Lung (tissue), 12 donors: ENCODE results near the gene DHX57. TPM values are rescaled to one million over a fixed set of nuclear protein-coding genes. Genes with fewer than 3 reads are reported as not detected.

Experiments
- ATAC-seq: fragments of 200-7000 bp; cut with Tn5 transposase; one replicate; pipeline ENCODE4 v1.9.1; 2020; ENCODE audit warnings: moderate number of reproducible peaks; ENCODE audit not compliant: insufficient read depth, low FRiP score
- DNase-seq, 3 donors: peaks; one replicate each; pipeline ENCODE4 v3.0.0-alpha.2; 2013 to 2017
- H3K27ac ChIP-seq, 2 donors: one replicate each; pipeline ENCODE4 v1.5.1; 2013; ENCODE audit warnings: mild to moderate bottlenecking in 2 of 2, moderate library complexity in 2 of 2, control low read depth in 1 of 2, inconsistent platforms in 1 of 2, low read depth in 1 of 2, low read length in 1 of 2
- H3K27me3 ChIP-seq, 3 donors: one replicate each; pipeline ENCODE4 v1.5.1; 2013; ENCODE audit warnings: low read length in 2 of 3; ENCODE audit not compliant: control insufficient read depth in 3 of 3, insufficient read depth in 3 of 3
- H3K36me3 ChIP-seq, 4 donors: one replicate each; pipeline ENCODE4 v1.5.1; 2013; ENCODE audit warnings: low read length in 4 of 4, mild to moderate bottlenecking in 1 of 4, moderate library complexity in 1 of 4; ENCODE audit not compliant: control insufficient read depth in 4 of 4, insufficient read depth in 4 of 4
- H3K4me1 ChIP-seq, 5 donors: one replicate each; pipeline ENCODE4 v1.5.1; 2013; ENCODE audit warnings: low read length in 5 of 5, mild to moderate bottlenecking in 2 of 5, moderate library complexity in 1 of 5; ENCODE audit not compliant: control insufficient read depth in 5 of 5, insufficient read depth in 5 of 5
- H3K4me3 ChIP-seq: one replicate; pipeline ENCODE4 v1.5.1; 2013; ENCODE audit warnings: mild to moderate bottlenecking, control low read depth, moderate library complexity
- H3K9ac ChIP-seq, 2 donors: one replicate each; pipeline ENCODE4 v1.5.1; 2013; ENCODE audit warnings: low read length in 2 of 2, control low read depth in 1 of 2; ENCODE audit not compliant: insufficient read depth in 1 of 2
- H3K9me3 ChIP-seq, 4 donors: one replicate each; pipeline ENCODE4 v1.5.1; 2013; ENCODE audit warnings: low read length in 3 of 4, mild to moderate bottlenecking in 1 of 4, moderate library complexity in 1 of 4; ENCODE audit not compliant: control insufficient read depth in 4 of 4, insufficient read depth in 3 of 4
- CTCF ChIP-seq: IDR thresholded peaks from 2 replicates; pipeline ENCODE4 v1.5.1; 2012; ENCODE audit warnings: mild to moderate bottlenecking; ENCODE audit errors: control extremely low read depth, extremely low read depth
- WGBS, 2 donors: extraction: QIAGEN DNeasy Blood & Tissue Kit; methylation state at CpG; one replicate each; pipeline ENCODE4 v1.1.7; 2013; 5-methylcytosine and 5-hydroxymethylcytosine counted together
- polyA plus RNA-seq, 2 donors: library from polyadenylated mRNA; stranded (reverse); fragments of 200-250 nt; gene quantifications; one replicate each; pipeline ENCODE4 v1.2.1, GENCODE V29; 2013
- total RNA-seq, 2 donors: library from RNA; depleted of rRNA in 1 of 2; stranded (reverse); fragments of >200 nt in 1 of 2; gene quantifications; one replicate each; pipeline ENCODE4 v1.2.1, GENCODE V29; 2014 to 2021
- donor health status: control.
- donor health status: control.
- donor health status: Bipolar disorder and iron deficiency.
- donor health status: healthy.
- donor health status: DM: yes; HTN: yes; CAD: no.

The DHX57 gene
- total and polyA plus RNA-seq, 4 donors = 6.2 to 33.6 (median 13.0) TPM

GRCh38 chr2:38900726-38901125 lies 25.0 kb upstream of the DHX57 start:
- no peaks in the 10 kb centered on the region for H3K36me3 ChIP-seq
- 78 to 91% methylated on average over 1 of the region's 1 CpG for WGBS, 2 donors
- no peak for TF ChIP-seq CTCF
- H3K9ac ChIP-seq = no peak overlapping the region
- no peaks in the 10 kb centered on the region for H3K9me3 ChIP-seq
- ATAC-seq = no peak
- DNase-seq = no peak
- H3K27ac ChIP-seq = no peak overlapping the region
- no peaks in the 10 kb centered on the region for H3K27me3 ChIP-seq
- no peak overlapping the region for H3K4me3 ChIP-seq
- H3K4me1 ChIP-seq = no peaks in the 10 kb centered on the region

- Histone ChIP-seq H3K27me3 (no peaks in the 10 kb centered on the region), H3K9me3 (no peaks in the 10 kb centered on the region), H3K4me1 (no peaks in the 10 kb centered on the region), H3K36me3 (no peaks in the 10 kb centered on the region), H3K27ac (no peak overlapping the region), H3K4me3 (no peak overlapping the region), H3K9ac (no peak overlapping the region)
- DNase-seq (no peak), ATAC-seq (no peak)
- 88% methylated on average over 5 of the region's 5 CpGs for WGBS, 2 donors
- TF ChIP-seq CTCF = no peak
Measured at GRCh38 chr2:38898256-38898655, 22.5 kb upstream of the DHX57 start.

DNA sequence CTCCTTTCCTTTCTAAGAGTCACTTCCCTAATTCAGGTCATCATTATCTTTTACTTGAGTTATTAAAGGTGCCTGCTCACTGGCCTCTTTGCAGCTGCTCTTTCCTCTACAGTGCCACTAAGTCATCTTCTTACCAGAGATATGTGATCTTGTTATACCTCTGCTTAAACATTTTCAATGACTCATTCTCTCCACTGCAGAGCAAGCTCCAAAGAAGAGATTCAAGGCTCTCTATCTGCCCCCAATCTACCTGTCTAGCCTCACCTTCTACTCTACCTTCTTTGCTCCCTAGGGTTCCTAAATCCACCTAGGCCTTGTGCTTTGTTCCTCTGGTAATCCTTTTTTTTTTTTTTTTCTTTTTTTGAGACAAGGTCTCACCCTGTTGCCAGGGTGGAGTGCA lies 17.1 kb upstream of the DHX57 start:
- no peak overlapping the region for H3K4me3 ChIP-seq
- no peak for TF ChIP-seq CTCF
- no peaks in the 10 kb centered on the region for H3K27me3 ChIP-seq
- H3K9ac ChIP-seq = no peak overlapping the region
- no peak overlapping the region for H3K27ac ChIP-seq
- ATAC-seq = no peak
- H3K36me3 ChIP-seq = no peaks in the 10 kb centered on the region
- no peaks in the 10 kb centered on the region for H3K4me1 ChIP-seq
- DNase-seq = no peak
- H3K9me3 ChIP-seq = no peaks in the 10 kb centered on the region

DNA sequence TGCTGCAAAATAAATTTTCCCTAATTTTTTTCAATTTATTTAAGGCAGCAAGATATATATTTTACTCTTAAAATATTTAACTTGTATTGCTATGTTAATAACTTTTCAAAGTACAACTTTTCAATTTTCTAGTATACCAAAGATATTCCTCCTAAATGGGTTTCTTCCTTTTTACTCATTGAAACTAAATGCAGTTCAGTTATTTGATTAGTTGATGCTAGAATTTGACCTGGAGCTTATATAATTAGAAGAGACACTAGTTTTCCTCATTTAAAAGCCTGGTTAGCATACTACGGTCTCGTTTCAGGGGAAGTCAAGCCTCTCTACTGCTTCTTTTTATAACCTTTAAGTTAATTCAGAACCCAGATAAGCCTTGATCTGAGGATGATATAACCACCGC lies 13.8 kb upstream of the DHX57 start, which contains the start of gene ARHGEF33:
Gene ARHGEF33, plus strand, starts transcription at position 301 of the 400 bp plus-strand sequence. CDS start 29,573 bp downstream, outside the sequence.
- H3K9me3 ChIP-seq = no peaks in the 10 kb centered on the region
- H3K36me3 ChIP-seq = no peaks in the 10 kb centered on the region
- ATAC-seq (no peak), DNase-seq (no peak)
- H3K4me3 ChIP-seq = no peak within 1 kb of the TSS
- 82 to 91% methylated on average over 3 of the region's 3 CpGs for WGBS, 2 donors
- H3K9ac ChIP-seq = no peak within 1 kb of the TSS
- H3K27ac ChIP-seq = no peak within 1 kb of the TSS
- no peak for TF ChIP-seq CTCF
- H3K4me1 ChIP-seq = no peaks in the 10 kb centered on the region
- H3K27me3 ChIP-seq = no peaks in the 10 kb centered on the region
